ENCODE results near the gene CLSTN2. TPM values are rescaled to one million over a fixed set of nuclear protein-coding genes. Genes with fewer than 3 reads are reported as not detected.

CLSTN2 gene
- total RNA-seq, 1 donor from 2014 or later: not detected

GRCh38 chr3:139893963-139894642 lies 40.9 kb upstream of the CLSTN2 start:
- intact Hi-C loops (cut with micrococcal nuclease): no loop called here
- Mint-ChIP-seq H3K27me3 (no peaks in the 10 kb centered on the region), H3K27ac (no peak overlapping the region), H3K9me3 (no peaks in the 10 kb centered on the region), H3K36me3 (ENCODE audit: low read depth) (no peaks in the 10 kb centered on the region), H3K4me1 (no peaks in the 10 kb centered on the region), H3K4me3 (no peak overlapping the region)
- DNase-seq (no peak), ATAC-seq (ENCODE audit: low read depth) (no peak)
- POLR2A ChIA-PET: no interaction called here
- CTCF ChIA-PET: no interaction called here
- TF ChIP-seq CTCF (IDR thresholded peaks at IDR 0.05): no peak

DNA sequence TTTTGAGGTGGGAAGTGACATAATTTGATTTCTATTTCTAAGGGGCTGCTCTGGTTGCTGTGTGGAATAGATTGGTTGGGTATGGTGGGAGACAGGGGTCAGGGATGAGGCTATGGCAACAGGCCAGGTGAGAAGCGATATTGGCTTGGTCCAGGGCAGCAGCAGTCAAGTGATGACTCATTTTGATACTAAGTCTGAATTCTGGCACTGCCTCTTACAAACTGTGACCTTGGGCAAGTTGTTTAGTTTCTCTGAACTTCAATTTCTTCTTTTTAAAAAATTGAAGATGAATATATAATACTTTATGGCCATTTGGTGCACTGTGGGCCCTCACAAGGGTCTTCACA lies 40.4 kb upstream of the CLSTN2 start:
- ChIA-PET POLR2A (no interaction called here), CTCF (no interaction called here)
- Mint-ChIP-seq H3K27me3 (no peaks in the 10 kb centered on the region), H3K27ac (no peak overlapping the region), H3K4me3 (no peak overlapping the region), H3K36me3 (ENCODE audit: low read depth) (no peaks in the 10 kb centered on the region), H3K4me1 (no peaks in the 10 kb centered on the region), H3K9me3 (no peaks in the 10 kb centered on the region)
- DNase-seq (no peak), ATAC-seq (ENCODE audit: low read depth) (no peak)
- no peak for TF ChIP-seq CTCF (IDR thresholded peaks at IDR 0.05)
- intact Hi-C loops (cut with micrococcal nuclease): no loop called here

DNA sequence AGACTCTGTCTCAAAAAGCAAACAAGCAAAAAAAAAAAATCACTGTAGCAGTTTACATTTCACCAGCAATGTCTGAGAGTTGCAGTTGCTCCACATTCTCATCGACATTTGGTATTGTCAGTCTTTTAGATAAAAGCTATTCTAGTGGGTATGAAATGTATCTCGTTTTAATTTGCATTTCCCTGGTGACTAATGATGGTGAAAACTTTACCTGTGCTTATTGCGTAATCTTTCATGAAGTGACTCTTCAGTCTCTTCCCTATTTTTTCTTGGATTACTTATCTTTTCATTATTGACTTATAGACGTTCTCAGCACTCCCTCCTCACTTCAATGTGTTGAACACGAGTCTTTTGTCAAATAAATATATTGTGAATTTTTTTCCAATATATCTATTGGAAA lies 37.2 kb upstream of the CLSTN2 start:
- no peak for DNase-seq
- Mint-ChIP-seq H3K27me3 (peaks cover 6% of the 10 kb centered on the region), H3K4me3 (no peak overlapping the region), H3K27ac (no peak overlapping the region), H3K4me1 (no peaks in the 10 kb centered on the region), H3K36me3 (ENCODE audit: low read depth) (no peaks in the 10 kb centered on the region), H3K9me3 (no peaks in the 10 kb centered on the region)
- ChIA-PET POLR2A (no interaction called here), CTCF (no interaction called here)
- ATAC-seq (ENCODE audit: low read depth): no peak
- no peak for TF ChIP-seq CTCF (IDR thresholded peaks at IDR 0.05)
- intact Hi-C loops (cut with micrococcal nuclease): no loop called here

GRCh38 chr3:139906418-139906817 lies 28.6 kb upstream of the CLSTN2 start:
- no peak for TF ChIP-seq CTCF (IDR thresholded peaks at IDR 0.05)
- ChIA-PET POLR2A (no interaction called here), CTCF (no interaction called here)
- Mint-ChIP-seq H3K27me3 (peaks cover 6% of the 10 kb centered on the region), H3K36me3 (ENCODE audit: low read depth) (no peaks in the 10 kb centered on the region), H3K4me1 (no peaks in the 10 kb centered on the region), H3K27ac (no peak overlapping the region), H3K9me3 (no peaks in the 10 kb centered on the region), H3K4me3 (no peak overlapping the region)
- intact Hi-C loops (cut with micrococcal nuclease): no loop called here
- no peak for ATAC-seq (ENCODE audit: low read depth)
- DNase-seq: no peak

- intact Hi-C loops (cut with micrococcal nuclease): no loop called here
- POLR2A ChIA-PET: no interaction called here
- H3K27ac Mint-ChIP-seq: no peak overlapping the region
- H3K4me1 Mint-ChIP-seq: no peaks in the 10 kb centered on the region
- ATAC-seq (ENCODE audit: low read depth) (no peak), DNase-seq (no peak)
- no peak for TF ChIP-seq CTCF (IDR thresholded peaks at IDR 0.05)
- H3K27me3 Mint-ChIP-seq: no peaks in the 10 kb centered on the region
- peaks cover 5% of the 10 kb centered on the region for H3K9me3 Mint-ChIP-seq
- H3K4me3 Mint-ChIP-seq: no peak overlapping the region
- H3K36me3 Mint-ChIP-seq (ENCODE audit: low read depth): no peaks in the 10 kb centered on the region
- CTCF ChIA-PET: no interaction called here
Observed at GRCh38 chr3:139909811-139910210, 25.2 kb upstream of the CLSTN2 start.

Data from activated B cell treated with CpG ODN at 0.5 μM for 24 hours (primary cell).